AG08395 (cell line): ENCODE data around the gene RBM3.

ENCODE experiments used
- DNase-seq: peaks from one replicate; pipeline ENCODE4 v3.0.0; 2012; ENCODE audit warnings: mixed read lengths, low spot score

Gene RBM3

DNA sequence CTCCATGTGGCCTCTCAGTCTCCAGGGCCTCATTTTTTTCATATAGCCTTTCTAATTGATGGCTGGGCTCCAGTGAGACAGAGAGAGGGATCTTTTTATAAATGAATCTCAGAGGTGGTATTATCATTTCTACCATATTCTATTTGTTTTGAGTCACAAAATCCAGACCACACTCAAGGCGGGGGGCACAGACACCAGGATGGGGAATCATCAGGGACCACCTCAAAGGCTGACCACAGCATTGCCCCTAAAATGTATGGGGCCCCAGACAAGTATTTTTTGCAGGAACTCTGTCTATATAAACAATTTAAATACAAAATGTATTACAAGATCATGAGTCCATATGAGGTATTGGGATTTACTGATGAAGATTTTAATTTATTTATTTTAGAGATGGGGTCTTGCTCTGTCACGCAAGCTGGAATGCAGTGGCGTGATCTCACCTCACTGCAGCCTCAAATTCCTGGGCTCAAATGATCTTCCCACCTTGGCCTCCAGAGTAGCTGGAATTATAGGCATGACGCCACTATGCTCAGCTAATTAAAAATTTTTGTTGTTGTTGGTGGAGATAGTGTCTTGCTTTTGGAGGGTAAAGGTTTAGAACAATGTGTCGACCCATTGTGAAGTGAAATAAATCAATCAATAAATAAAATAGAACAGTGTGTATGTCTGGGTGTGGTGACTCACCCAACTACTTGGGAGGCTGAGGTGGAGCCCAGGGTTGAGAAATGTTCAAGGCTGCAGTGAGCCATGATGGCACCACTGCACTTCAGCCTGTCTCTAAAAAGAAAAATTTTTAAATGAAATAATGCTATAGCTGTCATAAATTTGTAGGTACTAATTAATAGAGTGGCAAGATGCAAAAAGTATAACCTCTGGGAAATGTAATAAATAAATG, 52.4 kb downstream of the RBM3 start:
- DNase-seq = no peak
